Astrocyte of the cerebellum (primary cell): ENCODE measurements around the gene CCDC85C.

Source experiments
- DNase-seq: peaks from one replicate; pipeline ENCODE4 v3.0.0-alpha.2; 2011; ENCODE audit warnings: low read depth
- H3K4me3 ChIP-seq: 2 replicates; pipeline ENCODE4 v1.5.1; 2011; ENCODE audit warnings: mild to moderate bottlenecking, low read depth, low read length, moderate library complexity
- CTCF ChIP-seq: IDR thresholded peaks from 2 replicates; pipeline ENCODE4 v1.5.1; 2012; ENCODE audit warnings: low read length, low read depth, moderate library complexity, mild to moderate bottlenecking; ENCODE audit errors: missing control alignments
- in situ Hi-C: cut with HindIII; loops from 2 replicates; pipeline ENCODE4 v1.10.0; 2017; ENCODE audit warnings: low sequenced_read_pairs

Gene CCDC85C

GRCh38 chr14:99535908-99536778 is 67.9 kb downstream of the CCDC85C start:
- TF ChIP-seq CTCF = no peak
- in situ Hi-C loops = no loop called here
- DNase-seq = no peak
- H3K4me3 ChIP-seq = no peak overlapping the region

- H3K4me3 ChIP-seq = no peak overlapping the region
- no peak for TF ChIP-seq CTCF
- in situ Hi-C loops = no loop called here
- DNase-seq = no peak
These were observed 68.6 kb downstream of the CCDC85C start for GRCh38 chr14:99535448-99535847.

GRCh38 chr14:99534863-99535262 is 69.1 kb downstream of the CCDC85C start:
- H3K4me3 ChIP-seq = no peak overlapping the region
- no peak for DNase-seq
- no peak for TF ChIP-seq CTCF
- in situ Hi-C loops = no loop called here

GRCh38 chr14:99534333-99534732 is 69.7 kb downstream of the CCDC85C start:
- no peak overlapping the region for H3K4me3 ChIP-seq
- no peak for TF ChIP-seq CTCF
- in situ Hi-C loops = no loop called here
- no peak for DNase-seq

- TF ChIP-seq CTCF = no peak
- no peak for DNase-seq
- H3K4me3 ChIP-seq = no peak overlapping the region
- in situ Hi-C loops = no loop called here
These were observed 71.7 kb downstream of the CCDC85C start for GRCh38 chr14:99532310-99532709.

GRCh38 chr14:99531251-99532096 is 72.5 kb downstream of the CCDC85C start:
- DNase-seq = peak; percentile 72
- in situ Hi-C loops = no loop called here
- TF ChIP-seq CTCF = no peak
- no peak overlapping the region for H3K4me3 ChIP-seq
